HL-60/S4 (cell line): ENCODE results near the gene PMFBP1.

Experiments used
- in situ Hi-C: fragments of 300-500 bp; cut with MboI; formaldehyde crosslinking; loops from 2 replicates; pipeline ENCODE4 v1.14.3; 2022; ENCODE audit warnings: low sequenced_read_pairs

Gene PMFBP1

GRCh38 chr16:72189865-72190371, 18.0 kb upstream of the PMFBP1 start:
- in situ Hi-C loops = no loop called here

DNA sequence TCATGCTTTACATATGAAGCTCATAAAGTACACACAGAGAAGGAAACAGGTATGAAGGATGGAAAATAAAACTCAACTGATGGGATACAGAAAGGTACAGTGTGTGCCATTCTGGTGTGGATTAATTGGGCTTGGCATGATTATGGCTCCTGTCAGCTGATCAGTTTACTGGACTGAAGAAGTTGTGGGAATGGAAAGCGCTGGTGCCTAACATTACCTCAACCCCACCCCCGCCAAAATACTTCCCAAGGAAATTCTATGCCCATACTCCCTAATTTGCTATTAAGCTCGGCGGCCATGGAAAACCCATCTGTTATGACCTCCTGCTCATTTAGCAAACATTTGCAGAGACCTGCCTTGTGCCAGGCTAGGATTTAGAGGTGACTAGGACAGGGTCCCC, 16.6 kb upstream of the PMFBP1 start:
- in situ Hi-C loops = no loop called here

- in situ Hi-C loops = no loop called here
Observed at GRCh38 chr16:72187551-72187950, 15.6 kb upstream of the PMFBP1 start.

DNA sequence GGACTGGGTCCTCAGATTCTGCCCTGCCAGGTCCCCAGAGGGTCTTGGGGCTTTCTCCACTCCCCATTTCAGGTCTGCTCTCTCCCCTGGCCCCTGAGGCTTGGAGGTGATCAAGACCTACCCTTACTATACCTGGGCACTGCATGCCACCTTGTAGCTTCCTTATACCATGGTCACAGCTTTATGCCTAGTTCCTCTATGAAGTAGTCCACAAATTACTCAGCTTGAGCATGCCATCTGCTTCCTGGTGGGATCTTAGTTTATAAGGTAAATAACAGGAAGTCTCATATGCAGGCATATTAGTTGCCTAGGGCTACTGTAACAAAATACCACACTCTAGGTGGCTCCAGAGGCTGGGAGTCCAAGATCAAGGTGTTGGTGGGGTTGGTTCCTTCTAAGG, 11.0 kb upstream of the PMFBP1 start:
- in situ Hi-C loops = no loop called here

GRCh38 chr16:72179204-72179970, 7.4 kb upstream of the PMFBP1 start:
- in situ Hi-C loops = no loop called here

DNA sequence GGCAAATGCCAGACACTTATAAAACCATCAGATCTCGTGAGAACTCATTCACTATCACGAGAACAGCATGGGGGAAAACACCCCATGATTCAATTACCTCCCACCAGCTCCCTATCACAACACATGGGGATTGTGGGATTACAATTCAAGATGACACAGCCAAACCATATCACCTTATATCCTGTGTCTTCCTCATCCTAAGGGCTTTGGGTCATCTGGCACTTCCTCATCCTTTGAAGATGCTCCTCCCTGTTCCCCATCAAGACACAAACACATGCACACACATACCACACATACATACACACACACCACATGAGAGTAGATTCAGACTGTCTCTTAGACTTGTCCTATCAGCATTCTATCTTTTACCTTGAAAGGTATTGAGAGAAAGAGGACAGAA, 2.8 kb upstream of the PMFBP1 start:
- in situ Hi-C loops = no loop called here

DNA sequence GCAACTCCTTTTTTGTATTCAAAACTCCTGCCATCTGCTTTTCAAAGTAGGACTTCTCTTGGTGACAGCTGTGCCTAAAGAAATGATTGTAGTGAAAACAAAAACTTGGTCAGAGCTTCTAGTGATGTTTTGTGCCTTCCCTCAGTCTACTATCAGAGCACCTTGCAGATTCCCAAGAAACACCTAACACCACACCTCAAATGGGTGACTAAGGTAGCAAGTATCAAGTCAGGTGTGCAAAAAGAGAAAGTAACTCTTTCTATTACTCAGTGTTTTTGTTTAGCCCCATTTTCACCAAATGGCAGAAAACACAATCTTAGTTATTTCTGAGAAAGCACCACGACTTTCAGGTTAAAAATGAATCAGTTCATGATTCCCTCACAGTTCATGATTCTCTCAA, 2.0 kb upstream of the PMFBP1 start:
- in situ Hi-C loops = no loop called here

DNA sequence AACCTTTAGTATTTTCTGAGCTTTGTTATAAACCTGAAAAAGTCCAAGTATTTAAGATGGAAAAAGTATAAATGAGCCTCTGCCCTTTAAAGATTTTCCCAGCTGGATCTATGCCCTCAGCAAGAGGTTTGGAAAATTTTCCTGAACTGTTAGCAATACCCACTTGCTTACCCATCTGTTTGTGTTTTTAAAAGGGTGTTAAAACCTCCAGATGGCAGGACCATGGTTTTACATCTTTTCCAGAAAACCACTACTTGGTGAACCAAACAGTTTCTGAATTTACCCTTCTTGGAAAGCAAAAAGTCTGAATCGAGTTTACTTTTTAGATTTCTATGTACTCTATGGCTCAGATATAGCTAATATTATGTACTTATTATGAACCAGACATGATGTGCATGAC, 719 bp downstream of the PMFBP1 start:
- in situ Hi-C loops = no loop called here

GRCh38 chr16:72169708-72170107, 2.2 kb downstream of the PMFBP1 start:
- in situ Hi-C loops = no loop called here

DNA sequence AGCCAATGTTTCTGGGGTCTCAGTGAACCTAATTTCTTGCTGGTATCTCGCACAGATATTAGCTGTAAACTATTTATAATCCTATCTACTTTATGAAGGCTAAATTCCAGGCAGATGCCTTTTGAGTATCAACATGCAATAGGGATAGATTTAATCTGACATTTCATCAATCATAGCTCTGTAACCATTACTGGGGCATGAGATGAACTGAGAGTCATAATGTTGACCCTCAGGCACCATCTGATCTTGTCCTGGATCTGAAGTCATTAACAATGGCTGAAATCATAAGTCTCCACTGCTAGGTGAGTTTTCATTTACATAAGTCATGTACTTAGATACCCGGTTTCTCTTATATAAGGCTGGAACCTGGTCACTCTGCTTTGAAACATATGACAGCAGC, 3.6 kb downstream of the PMFBP1 start:
- in situ Hi-C loops = no loop called here

DNA sequence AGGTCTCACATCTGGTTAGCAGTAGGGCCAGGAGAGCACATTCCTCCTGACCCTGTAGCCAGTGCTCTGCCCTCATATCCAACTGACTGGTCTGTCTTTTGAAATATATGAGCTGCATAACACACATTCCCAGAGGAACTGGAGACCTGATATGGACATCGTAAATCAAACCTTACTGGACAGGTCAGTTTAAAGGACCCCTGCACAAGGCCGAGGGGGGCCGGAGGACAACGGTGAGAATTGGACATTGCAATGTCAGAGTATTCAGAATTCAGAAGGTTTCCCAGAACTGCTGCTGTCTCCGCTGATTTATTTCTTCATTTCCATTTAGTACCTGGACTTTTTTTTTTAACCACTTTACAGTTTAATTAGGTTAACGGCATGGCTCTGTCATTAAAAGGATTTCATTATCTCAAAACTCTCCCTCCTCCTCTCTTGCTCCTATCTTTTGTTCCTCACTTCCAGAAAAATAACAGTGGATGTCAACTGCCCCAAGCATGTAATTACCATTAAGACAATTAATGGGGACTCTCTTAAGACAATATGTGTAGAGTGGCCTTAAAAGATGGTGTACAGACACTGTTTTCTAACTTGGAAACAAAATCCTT, 4.9 kb downstream of the PMFBP1 start:
- in situ Hi-C loops = no loop called here

DNA sequence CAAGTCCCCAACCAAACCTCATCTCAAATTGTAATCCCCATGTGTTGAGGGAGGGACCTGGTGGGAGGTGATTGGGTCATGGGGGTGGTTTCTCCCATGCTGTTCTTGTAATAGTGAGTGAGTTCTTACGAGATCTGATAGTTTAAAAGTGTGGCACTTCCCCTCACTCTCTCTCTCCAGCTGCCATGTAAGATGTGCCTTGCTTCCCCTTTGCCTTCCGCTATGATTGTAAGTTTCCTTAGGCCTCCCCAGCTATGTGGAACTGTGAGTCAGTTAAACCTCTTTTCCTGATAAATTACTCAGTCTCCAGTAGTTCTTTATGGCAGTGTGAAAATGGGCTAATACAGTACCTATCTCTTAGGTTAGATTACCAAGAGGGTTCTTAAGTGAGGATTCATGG, 5.8 kb downstream of the PMFBP1 start:
- in situ Hi-C loops = no loop called here

DNA sequence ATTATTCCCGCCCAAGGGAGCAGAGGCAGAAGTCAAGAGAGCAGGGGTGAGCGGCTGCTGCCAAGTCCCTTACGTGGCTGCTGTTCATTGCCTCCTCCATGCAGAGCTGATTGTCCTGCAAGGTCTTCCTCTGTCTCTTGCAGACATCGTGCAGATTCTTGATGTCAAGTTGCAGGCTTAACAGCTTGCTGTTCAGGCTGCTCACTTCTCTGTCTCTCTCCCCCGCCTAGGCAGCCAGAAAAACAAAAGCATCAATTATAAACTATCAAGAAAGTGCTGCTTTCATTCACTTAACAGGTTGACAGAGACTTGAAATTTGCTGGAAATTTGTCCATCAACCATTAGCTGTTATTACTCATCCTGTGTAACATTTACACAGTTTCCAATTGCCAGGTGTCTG, 7.3 kb downstream of the PMFBP1 start:
- in situ Hi-C loops = no loop called here

GRCh38 chr16:72162105-72162692, 9.8 kb downstream of the PMFBP1 start:
- in situ Hi-C loops = no loop called here

DNA sequence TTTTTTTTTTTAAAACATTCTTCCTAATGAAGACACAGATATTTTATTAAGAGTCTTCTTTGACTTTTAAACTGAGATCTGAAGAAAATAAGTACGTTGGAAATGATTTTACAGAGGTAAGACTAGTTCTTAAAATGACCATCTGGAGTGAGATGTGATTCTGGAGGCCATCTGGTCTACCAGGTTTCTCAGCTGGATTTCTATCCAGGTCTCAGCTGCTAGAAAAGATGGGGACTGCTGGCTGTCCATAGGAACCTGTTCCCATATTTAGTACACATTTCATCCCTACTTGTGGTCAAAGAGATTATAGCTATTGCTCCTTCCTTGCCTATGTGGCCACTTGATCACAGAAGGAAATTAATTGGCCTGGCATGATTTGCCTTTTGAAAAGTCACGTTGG, 12.2 kb downstream of the PMFBP1 start:
- in situ Hi-C loops = no loop called here

DNA sequence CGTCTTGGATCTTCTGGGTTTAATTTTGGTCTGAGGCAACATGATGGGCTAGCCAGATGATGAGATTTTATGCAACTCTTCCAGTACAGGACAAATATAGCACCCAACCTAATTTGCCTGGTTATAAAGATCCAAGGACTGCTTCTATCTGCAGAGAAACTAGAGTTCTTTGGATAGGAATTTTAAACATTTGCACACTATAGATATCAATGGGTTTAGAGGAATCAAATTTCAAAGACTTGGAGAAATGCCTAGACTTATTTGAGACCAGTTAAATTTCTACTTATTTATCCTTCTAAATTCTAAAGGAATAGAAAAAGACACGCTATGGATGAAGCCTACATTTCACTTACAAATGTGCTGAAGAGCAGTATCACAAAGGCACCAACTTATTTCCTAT, 12.6 kb downstream of the PMFBP1 start:
- in situ Hi-C loops = no loop called here

- in situ Hi-C loops = no loop called here
Observed at GRCh38 chr16:72149676-72150464, 22.1 kb downstream of the PMFBP1 start.

DNA sequence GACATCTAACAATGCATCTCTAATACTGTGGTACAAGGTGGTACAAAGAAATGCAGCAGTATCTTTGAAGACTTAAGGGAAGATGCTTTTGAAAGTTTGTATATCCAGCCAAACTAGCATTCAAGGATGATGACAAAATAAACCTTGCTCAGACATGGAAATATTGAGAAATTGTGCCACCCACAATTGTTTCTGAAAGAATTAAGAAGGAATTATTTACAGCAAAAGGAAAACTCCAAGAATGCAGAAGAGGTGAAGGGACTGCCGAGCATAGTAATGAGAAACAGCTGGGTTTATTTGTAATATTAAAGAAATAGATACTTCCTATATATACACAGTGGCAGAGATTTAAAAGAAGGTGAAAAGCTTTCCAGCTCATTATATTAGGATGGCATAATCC, 29.5 kb downstream of the PMFBP1 start:
- in situ Hi-C loops = no loop called here

DNA sequence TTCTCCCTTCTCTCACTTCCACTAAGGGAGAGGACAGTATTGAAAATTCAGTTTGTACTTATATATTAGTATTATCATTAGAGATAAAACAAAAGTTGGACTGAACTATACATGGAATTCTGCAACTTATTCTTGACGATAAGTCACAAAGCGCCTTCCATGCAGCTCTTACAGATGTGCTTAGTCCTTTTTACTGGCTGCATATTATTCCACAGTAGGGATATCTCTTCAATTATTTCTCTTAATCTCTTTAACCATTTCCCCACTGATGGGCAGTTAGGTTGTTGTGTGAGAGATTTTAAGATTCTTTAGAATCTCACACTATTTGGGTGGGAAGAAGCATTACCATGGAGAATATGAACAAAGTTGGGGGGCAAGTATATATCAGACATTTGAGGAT, 32.0 kb downstream of the PMFBP1 start:
- in situ Hi-C loops = no loop called here

DNA sequence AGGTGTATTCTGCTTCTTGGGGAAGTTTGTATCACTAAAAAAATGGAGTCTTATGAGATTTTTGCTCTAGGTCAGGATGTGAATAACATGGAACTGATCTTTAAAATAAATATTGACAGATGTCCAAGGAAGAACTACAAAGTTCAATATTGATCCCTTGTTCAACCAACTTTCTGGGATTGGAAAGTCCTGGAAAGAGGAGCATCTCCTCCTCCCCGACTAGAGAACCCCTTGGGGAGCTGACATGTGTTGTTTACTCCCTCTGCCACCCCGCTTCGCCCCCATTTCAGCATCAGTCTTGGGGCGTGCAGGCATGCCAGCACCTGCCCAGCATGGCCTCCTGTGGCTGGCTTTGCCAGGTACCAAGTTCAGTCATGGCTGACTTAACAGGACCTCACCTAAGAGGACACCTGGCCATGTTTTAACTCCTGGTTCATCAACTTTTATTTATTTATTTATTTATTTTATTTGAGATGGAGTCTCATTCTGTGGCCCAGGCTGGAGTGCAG, 33.8 kb downstream of the PMFBP1 start:
- in situ Hi-C loops = no loop called here

DNA sequence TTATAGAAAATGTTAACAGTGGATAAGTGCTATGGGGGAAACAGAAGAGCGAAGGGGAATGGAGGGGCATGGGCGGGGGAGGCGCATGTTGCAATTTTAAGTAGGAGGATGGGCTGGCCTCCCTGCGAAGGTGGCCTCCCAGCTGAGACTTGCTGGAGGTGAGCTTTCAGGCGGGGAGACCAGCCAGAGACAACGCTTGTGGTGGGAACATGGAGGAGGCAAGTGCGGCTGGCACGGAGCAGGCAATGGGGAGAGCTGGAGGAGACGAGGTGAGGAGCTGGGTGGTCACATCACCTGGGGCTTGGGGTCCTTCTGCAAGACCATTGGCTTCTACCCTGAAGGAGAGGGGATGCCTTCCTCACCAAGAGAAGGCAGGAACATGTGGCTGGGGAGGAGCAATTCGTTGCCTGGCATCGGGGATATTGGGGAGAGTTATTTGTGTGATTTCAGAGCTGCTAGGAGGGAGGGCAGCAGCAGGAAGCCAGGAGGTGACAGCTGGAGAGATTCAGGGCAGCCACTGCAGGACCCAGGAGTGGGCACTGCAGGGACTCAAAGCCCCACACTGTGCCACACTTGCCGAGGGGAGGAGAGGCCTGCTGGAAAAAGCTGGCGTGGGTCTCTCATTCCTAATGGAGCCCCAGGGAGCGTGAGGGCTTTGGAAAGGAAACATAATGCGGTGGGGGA, 34.4 kb downstream of the PMFBP1 start:
- in situ Hi-C loops = no loop called here
